Fibroblast of mammary gland (primary cell): Measurements from ENCODE around the gene DECR2.
"Not testable (repeated sequence)": the region's sequence is repeated elsewhere in the genome, so short reads cannot be mapped to it uniquely, and the experiment has no call there.

Experiments
- DNase-seq: peaks from one replicate; pipeline ENCODE4 v3.0.0-alpha.2; 2010; ENCODE audit warnings: low read depth
- H3K4me3 ChIP-seq: 2 replicates; pipeline ENCODE4 v1.5.1; 2011; ENCODE audit warnings: low read depth, mild to moderate bottlenecking, low read length, moderate library complexity; ENCODE audit not compliant: control insufficient read depth
- TF ChIP-seq, protein P1 (sequence below): conservative IDR thresholded peaks from 2 replicates; pipeline ENCODE4 v1.5.1; 2011; ENCODE audit warnings: low read depth, low read length, inconsistent platforms; ENCODE audit not compliant: control insufficient read depth, insufficient read depth

DECR2 gene

DNA sequence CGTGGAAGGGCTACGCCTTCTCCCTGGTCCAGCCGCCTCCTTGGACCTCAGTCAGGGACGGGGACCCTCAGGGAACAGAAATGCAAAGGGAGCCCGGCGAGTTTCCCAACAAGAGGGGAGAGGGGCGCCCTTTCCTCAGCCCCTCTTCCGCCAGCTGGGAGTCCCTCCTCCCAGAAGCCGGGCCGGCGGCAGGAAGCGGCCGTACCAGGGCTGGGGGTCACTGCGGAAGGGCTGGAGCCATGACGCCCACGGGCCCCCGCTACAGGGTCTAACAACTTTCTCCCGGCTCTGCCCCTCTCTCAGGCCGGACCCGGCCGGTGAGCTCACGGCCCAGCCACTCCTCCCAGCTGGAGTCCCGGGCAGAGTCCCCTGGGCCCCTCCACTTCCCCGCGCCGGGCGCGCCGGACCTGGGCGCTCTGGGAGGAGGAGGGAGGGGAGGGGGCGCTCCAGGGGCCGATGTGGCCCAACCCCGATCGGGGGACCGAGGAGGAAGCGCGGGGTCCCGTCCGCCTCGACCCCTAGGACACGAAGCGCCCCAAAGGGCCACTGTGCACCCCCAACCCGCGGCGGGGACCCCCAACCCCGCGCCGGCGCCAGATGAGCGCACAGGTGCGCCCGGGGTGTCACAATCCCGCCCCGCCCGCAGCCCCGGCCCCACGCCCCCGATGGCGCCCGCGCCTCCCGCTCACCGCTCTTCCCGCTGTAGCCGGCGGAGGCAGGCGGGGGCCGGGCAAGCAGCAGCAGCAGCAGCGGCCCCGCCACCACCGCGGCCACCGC, 20.5 kb upstream of the DECR2 start:
- TF ChIP-seq, protein P1, sequence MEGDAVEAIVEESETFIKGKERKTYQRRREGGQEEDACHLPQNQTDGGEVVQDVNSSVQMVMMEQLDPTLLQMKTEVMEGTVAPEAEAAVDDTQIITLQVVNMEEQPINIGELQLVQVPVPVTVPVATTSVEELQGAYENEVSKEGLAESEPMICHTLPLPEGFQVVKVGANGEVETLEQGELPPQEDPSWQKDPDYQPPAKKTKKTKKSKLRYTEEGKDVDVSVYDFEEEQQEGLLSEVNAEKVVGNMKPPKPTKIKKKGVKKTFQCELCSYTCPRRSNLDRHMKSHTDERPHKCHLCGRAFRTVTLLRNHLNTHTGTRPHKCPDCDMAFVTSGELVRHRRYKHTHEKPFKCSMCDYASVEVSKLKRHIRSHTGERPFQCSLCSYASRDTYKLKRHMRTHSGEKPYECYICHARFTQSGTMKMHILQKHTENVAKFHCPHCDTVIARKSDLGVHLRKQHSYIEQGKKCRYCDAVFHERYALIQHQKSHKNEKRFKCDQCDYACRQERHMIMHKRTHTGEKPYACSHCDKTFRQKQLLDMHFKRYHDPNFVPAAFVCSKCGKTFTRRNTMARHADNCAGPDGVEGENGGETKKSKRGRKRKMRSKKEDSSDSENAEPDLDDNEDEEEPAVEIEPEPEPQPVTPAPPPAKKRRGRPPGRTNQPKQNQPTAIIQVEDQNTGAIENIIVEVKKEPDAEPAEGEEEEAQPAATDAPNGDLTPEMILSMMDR = no peak
- DNase-seq = no peak
- peak overlapping the region; percentile 65 for H3K4me3 ChIP-seq

DNA sequence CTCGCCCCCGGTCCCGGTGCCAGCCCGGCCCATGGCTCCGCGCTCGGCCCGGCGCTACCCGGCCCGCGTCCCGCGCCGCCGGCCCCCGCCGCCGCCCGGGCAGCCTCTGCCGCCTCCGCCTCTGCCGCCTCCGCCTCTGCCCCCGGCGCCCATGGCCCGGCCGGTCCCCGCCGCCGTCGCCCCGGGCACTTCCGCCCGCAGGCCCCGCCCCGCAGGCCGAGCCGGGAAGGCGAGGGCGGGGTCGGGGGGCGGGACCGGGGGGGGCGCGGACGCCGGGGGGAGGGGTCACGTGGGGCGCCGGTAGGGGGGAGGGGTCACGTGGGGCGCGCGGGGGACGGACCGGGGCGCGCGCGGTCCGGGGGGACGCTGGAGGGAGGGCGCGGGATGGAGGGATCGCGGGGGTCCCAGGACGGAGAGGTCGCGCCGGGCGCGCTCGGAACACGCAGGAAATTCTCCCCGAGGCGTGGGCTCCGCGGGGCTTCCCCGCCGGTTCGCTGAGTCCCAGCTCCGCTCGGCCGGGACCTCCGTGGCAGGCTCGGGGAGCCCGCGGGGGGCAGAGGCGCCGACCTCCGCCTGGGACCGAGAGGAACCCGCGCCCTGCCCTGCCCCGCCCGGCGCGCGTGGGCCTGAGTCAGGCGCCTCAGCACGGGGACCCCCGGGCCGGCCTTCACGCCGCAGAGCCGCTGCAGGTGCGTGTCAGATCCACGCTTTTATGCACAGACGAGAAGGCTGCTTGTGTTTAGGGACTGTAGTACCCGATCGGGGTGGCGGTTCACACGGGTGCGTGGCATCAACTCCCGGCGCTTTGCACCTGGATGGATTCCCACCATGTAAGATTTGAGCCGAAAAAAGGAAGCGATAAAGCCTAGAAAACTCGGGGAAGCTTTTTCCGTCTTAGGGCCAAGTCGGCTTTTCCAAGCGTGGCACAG, 19.6 kb upstream of the DECR2 start, which contains the start of gene PGAP6:
PGAP6 (minus strand) TSS at position 190 of the 929 bp plus-strand sequence; CDS start at position 33, 157 bp downstream.
- no peak for DNase-seq
- TF ChIP-seq, protein P1 = no peak
- H3K4me3 ChIP-seq = peak within 1 kb of the TSS; percentile 65

DNA sequence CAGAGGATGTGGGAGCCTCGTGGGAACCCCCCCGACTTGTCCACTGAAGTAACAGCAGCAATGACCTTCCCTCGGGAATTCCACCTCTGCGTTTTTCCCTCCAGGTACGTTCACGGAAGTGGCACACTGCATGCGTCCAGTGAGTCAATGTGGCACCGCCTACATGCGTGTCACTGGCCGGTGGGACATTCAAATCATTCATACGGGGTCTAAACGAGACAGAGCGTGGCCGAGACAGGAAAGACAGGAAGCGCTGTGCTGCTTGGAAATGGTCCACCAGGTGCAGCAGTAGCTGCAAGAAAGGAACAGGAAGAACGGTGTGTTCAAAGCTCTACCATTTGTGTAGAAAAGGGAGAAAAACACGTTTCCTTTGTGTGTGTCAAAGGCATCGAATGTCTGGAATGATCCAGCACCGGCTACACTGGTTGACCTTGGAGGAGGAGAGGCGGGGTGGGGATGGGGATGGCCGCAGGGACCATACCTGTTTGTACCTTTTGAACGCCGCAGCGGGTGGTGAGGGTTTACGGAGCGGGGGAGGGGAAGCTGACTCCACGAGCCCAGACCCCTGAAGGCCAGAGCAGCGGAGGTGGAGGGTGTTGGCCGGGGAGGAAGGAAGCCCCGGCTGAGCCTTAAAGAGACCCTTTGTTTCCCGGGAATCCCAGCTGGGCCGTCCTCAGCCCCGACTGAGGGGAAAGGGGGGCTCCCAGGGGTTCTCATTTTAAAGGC, 18.2 kb upstream of the DECR2 start:
- TF ChIP-seq, protein P1 = no peak
- DNase-seq = no peak
- no peak overlapping the region for H3K4me3 ChIP-seq

DNA sequence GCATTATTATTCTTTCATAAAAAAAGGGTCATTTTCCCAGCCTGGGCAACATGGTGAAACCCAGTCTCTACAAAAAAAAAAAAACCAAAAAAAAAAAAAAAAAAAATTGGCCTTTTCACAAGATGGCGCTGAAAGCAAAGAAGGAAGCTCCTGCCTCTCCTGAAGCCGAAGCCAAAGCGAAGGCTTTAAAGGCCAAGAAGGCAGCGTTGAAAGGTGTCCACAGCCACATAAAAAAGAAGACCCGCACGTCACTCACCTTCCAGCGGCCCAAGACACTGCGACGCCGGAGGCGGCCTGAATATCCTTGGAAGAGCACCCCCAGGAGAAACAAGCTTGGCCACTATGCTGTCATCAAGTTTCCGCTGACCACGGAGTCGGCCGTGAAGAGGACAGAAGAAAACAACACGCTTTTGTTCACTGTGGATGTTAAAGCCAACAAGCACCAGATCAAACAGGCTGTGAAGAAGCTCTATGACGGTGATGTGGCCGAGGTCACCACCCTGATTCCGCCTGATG, 15.0 kb upstream of the DECR2 start:
- TF ChIP-seq, protein P1 = no peak
- DNase-seq = no peak
- no peak overlapping the region for H3K4me3 ChIP-seq

DNA sequence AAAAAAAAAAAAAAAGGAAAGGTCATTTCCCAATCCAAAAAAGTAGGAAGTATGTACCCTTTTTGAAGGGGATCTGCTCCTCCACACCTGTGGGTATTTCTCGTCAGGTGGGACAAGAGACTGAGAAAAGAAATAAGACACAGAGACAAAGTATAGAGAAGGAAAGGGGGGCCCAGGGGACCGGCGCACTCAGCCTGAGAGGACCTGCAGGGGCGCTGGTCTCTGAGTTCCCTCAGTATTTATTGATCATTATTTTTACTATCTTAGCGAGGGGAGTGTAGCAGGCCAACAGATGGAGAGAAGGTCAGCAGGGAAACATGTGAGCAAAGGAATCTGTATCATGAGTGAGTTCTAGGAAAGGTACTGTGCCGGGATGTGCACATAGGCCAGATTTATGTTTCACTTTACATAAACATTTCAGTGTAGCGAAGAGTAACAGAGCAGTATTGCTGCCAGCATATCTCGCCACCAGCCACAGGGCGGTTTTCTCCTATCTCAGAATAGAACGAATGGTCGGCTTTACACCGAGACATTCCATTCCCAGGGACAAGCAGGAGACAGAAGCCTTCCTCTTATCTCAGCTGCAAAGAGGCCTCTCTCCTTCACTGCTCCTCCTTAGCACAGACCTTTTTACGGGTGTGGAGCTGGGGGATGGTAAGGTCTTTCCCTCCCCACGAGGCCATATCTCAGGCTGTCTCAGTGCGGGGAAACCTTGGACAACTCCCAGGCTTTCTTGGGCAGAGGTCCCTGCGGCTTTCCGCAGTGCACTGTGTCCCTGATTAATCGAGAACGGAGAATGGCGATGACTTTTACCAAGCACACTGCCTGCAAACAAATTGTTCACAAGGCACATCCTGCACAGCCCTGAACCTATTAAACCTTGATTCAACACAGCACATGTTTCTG, 13.7 kb upstream of the DECR2 start:
- DNase-seq, H3K4me3 ChIP-seq: not testable (repeated sequence)

DNA sequence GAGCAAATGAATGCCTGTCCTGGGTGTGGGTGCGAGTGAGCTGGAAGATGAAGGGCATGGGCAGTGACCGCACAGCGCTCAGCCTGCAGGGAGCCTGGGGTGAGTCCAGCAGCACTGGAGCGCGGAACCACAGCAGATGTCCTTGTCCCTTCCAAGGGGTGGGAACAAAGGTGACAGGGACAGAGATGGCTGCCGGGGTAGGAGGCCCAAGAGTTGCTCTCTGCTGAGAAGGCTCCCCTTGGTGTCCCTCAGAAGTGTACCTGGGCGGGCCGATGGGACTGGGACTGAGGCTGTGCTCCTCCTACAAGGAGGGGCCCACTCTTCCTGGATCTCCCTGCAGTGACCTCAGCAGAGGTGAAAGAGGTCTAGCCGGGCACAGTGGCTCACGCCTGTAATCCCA, 12.3 kb upstream of the DECR2 start:
- TF ChIP-seq, protein P1 = no peak

More for the DNA sequence above, 12.3 kb upstream of the DECR2 start:
- H3K4me3 ChIP-seq = no peak overlapping the region
- no peak for DNase-seq
